HG03095 (cell line): ENCODE data around the gene TYROBP.
A peak's percentile ranks its signal among the peaks of the same experiment; 100 is the strongest.
"Not testable (repeated sequence)": the region's sequence is repeated elsewhere in the genome, so short reads cannot be mapped to it uniquely, and the experiment has no call there.

Experiments
- ATAC-seq: cut with Tn5 transposase; IDR thresholded peaks from one replicate; pipeline ENCODE4 v1.9.1; 2021; ENCODE audit warnings: moderate library complexity; ENCODE audit not compliant: unreplicated experiment

Gene TYROBP

DNA sequence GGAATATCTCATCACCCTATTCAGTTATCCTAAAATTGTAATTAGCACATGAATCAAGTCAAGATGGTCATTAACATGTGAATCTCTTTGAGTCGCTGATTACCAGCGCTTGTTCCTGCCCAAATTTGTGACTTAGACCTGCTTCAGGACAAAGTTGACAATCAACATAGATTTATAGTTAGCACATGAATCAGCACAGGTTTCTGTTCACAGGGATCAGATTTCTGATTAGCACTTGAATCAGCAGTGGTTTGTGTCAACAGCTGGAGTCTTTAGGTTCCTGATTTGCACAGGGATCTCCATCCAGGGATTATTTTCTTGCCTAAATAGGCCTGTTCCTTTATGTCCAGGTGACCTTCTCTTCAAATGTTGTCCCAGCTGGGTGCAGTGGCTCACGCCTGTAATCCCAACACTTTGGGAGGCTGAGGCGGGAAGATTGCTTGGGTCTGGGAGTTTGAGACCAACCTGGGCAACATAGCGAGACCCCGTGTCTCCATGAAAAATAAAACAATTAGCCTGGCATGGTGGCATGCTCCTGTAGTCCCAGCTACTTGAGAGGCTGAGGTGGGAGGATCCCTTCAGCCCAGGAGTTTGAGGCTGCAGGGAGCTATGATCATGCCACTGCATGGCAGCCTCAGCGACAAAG lies 24.3 kb upstream of the TYROBP start:
- no peak for ATAC-seq

DNA sequence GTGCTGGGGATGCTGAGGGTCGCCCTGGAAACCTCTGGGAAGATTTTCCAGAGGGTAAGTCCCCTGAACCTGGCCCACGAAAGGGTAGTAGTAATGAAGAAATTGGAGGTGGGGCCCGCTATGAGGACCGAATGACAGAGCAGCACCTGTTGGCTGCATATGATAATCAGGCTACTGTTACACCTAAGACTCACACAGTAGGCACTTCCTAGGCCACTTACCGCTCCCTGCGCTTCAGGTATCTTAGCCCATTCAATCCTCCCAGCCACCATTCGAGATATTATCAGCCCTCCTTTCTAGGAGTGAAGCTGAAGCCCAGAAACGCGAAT lies 23.7 kb upstream of the TYROBP start:
- ATAC-seq, result no peak

DNA sequence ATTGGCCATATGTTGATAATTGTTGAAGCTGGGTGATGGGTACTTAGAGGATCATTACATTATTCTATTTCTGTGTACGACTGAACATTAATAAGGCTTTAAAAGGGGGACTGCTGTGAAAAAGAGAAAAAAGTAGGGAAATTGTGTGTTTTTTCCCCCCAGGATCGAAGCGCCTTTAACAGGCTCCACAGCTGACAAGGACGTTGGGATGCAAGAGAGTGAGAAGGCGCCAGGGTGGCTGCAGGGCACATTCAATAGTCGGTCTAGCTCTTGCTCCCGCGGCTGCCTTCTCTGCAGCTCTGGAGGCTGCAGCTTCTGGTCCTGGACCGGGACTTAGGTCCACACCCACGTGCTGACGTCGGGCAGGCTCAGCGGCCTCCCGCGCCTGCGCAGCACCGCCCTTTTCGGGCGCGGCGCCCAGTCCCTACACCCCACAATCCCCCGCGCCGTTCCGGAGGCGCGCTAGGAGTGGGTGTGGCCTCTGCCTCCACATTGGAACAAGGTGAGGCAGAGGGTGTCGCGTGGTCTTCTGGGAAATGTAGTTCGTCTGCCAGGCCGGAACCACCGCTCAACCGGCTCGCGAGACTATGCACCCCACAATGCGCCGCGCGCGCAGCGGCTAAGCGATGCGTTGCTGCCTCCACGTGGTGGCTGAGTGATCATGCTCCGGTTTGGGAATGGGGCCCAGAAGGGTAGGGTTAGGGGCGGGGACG lies 23.2 kb upstream of the TYROBP start:
- peak; percentile 94 for ATAC-seq

DNA sequence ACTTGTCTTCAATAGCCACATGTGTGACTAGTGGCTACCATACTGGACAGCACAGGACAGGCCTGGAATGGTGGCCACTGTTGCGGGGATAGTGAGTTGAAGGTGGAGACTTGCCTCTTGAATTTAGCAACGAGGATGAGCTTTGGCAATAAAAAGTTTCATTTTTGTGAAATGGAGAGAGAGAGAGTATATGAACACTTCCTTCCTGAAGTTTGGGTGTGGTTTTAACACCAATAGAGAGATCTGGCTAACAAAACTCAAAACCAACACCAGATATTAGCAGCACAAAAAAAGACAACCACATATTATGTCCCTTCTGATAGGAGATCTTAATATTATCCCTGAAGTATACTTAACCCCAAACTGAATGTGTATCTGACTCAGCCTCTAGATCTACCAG lies 21.8 kb upstream of the TYROBP start:
- ATAC-seq, result no peak

DNA sequence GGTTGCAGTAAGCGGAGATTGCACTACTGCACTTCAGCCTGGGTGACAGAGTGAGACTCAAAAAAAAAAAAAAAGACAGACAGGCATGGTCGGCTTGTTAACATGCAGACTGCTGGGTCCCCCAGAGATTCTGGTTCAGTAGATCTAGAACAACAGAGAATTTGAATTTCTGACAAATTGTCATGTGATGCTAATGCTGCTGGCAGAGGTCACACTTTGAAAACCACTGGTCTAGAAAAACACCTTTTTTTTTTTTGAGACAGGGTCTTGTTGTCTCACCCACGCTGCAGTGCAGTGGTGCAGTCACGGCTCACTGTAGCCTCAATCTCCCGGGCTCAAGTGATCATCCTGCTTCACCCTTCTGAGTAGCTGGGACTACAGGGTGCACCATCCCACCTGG lies 20.4 kb upstream of the TYROBP start:
- no peak for ATAC-seq

DNA sequence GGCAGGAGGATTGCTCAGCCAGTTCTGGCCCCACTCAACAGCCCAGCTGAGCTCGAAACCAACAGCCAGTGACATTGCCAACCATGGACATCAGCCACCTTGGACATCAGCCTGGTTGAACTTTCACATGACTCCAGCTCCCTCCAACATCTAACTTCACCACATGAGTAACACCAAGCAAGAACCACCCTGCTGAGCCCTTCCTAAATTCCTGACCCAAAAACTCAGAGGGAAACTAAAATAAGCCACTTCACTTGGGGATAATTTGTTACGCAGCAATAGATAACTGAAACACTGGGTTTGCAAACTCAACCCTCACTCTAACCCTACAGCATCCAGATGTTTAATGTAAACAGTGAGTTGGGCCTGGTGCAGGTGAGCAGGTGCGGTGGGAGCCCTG lies 17.4 kb upstream of the TYROBP start:
- ATAC-seq, result no peak

DNA sequence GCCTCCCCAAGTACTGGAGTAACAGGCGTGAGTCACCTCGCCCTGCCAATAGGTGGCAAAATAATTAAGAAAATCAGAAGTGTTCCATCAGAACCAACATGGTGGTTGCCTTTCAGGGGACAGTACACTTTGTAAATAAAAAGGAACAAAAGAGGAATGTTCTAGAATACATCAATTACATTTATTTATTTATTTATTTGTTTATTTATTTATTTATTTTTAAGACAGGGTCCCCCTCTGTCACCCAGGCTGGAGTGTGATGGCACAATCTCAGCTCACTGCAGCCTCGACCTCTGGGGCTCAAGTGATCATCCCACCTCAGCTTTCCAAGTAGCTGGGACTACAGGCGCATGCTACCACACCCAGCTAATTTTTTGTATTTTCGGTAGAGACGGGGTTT lies 12.9 kb upstream of the TYROBP start:
- no peak for ATAC-seq

DNA sequence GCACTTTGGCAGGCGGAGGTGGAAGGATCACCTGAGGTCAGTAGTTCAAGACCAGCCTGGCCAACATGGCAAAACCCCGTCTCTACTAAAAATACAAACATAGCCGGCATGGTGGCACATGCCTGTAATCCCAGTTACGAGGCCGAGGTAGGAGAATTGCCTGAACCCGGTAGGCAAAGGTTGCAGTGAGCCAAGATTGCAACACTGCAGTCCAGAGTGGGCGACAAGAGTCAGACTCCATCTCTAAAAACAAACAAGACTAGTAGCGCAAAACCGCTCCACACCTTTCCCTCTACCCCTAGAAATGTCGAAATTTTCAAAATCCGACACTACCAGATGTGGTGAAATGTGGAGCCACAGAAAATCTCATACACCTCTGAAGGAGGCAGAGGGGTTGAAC lies 11.2 kb upstream of the TYROBP start:
- ATAC-seq, result no peak

DNA sequence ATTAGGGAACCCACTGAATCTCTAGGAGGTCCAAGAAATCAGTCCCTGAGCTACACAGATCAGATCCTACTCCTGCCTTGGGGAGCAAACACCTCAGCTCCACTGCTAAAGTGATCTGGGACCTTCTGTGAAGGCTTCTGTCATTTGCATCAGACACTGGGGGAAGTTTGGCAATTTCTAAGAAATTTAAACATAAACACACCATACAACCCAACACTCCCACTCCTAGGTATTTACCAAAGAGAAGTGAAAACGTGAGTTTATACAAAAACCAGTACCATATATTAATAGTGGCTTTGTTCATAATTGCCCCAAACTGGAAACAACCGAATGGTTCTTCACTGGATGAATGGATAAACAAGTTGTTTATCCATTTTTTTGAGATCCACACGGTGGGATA lies 7.3 kb upstream of the TYROBP start:
- no peak for ATAC-seq

DNA sequence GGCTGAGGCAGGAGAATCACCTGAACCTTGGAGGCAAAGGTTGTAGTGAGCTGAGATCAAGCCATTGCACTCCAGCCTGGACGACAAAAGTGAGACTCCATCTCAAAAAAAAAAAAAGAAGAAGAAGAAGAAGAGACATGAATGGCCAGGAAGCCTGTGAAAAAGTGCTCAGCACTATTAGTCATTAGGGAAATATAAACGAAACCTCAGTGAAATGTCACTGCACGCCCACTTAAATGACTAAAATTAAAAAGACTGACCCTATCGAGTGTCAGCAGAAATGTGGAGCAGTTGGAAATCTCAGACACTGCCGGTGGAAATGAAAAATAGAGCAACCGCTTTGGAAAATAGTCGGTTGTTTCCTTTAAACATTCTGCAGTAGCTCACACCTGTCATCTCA lies 5.5 kb upstream of the TYROBP start:
- ATAC-seq, result no peak

DNA sequence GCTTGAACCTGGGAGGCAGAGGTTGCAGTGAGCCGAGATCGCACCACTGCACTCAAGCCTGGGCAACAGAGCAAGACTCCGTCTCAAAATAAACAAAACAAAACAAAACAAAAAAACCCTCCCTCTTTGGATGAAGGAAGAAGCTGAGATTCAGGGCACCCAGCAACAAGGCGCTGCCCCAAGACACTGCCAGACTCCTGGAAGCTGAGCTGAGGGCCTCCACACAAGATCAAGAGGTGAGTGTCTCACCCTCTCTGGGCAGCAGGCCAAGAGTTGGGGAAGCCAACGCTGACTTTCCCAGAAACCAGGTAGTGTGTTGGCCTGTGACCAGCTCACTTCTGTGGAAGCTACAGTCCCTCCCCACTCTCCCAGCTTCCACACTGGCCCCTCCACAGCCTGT lies 3.7 kb upstream of the TYROBP start:
- ATAC-seq, result no peak

DNA sequence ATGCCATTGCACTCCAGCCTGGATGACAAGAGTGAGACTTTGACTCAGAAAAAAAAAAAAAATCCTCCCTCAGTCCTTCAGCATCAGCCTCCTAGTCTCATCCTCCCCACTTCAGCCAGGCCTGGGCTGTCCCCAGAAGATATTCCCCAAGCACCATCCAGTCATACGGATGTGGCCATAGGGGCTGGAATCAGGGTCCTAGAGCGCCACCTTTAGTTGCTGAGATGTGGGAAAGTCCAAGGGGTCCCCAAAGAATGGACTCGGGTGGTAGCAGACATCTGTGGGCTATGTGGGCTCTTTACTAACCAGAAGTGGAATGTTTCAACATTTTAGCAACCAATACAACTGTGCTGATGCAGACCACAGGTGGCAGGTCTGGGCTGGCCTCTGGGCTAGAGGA lies 3.1 kb upstream of the TYROBP start:
- no peak for ATAC-seq

DNA sequence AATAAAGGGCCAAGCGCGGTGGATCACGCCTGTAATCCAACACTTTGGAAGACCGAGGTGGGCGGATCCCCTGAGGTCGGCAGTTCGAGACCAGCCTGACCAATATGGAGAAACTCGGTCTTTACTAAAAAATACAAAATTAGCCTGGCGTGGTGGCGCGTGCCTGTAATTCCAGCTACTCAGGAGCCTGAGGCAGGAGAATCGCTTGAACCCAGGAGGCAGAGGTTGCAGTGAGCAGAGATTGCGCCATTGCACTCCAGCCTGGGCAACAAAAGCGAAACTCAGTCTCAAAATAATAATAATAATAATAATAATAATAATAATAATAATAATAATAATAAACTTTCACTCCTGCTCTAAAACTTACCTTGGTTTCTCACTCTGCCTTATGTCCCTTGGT lies 2.3 kb upstream of the TYROBP start:
- ATAC-seq, result not testable (repeated sequence)

DNA sequence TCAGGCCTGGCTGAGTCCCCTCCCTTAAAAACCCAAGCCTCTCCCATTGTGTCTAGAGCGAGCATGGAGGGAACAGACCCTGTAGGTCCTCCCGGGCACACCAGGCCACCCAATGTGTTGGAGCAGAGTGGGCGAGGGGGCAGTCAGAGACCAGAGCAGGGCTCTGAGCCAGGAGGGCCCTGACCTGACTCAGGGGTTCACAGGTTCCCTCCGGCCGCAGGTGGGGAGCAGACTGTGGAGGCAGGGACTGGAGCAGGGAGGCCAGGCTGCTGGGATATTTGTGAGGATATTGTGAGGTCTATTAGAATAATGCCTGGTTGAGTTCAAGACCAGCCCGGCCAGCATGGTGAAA lies 1.6 kb upstream of the TYROBP start:
- ATAC-seq, result no peak

DNA sequence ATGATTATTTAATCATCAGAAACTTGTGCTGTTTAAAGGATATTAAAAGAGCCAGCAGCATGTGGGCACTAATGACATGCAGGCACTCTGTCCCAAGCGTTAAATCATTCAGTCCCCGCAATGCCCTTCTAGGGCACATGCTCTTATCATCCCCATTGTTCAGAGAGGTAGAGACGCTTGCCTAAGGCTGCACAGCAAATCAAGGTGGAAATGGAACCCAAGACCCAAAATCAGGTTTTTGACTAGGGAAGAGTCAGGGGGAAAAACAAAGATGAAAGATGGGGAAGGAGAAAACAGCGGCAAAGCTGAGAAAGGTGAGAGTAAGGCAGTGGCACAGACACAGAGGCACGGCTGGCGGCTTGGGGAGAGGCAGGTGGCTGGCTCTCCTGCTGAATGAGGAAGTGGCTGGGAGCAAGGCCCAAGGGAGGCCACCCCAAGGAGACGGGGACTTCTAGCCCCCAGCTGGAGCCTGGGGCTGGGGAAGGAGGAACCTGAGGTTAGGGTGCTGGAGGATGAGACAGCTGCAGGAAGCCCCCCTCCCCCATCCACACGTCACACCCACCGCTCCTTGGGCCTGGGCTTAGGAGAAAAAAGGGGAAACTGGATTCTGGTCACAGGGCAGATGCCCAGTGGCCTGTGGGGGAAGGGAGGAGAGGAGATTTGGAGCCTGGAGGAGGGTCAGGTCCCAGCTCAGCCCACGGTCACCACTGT lies 1.0 kb upstream of the TYROBP start:
- ATAC-seq, result peak; percentile 44

DNA sequence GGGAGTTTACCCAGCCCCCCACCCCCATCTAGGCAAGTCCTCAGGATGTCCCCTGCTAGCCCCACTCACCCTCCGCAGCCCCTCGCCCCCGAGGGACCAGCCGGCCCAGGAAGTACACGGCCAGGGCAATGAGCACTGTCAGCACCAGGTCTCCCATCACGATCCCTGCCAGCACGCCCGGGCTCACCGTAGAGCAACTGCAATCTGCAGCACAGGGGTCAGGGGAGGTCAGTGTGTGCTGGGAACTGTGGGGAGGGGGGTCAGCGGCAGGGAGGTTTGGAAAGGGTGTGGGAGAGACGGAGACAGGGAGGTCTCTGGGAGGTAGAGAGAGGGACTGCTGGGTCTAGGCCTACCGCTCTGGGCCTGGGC lies 734 bp downstream of the TYROBP start:
- ATAC-seq, result no peak

DNA sequence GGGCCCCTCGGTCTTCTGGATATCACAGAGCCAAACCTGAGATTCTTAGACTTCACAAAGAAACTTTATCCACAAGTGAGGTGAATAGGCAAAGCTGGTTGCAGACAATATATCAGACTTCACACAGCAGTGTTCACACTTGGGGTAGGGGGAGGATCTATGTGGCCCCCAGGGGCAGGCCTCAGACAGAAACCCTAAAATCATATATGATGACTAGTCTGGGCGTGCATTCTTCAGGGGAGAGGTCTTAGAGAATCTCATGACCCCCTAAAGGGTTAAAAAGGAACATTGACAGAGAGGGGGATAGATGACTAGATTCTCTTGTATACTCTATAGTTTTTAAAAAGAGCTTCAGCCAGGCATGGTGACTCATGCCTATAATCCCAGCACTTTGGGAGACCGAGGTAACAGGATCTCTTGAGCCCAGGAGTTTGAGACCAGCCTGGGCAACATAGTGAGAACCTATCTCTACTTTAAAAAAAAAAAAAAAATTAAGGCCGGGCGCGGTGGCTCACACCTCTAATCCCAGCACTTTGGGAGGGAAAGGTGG lies 2.8 kb downstream of the TYROBP start:
- ATAC-seq, result no peak

DNA sequence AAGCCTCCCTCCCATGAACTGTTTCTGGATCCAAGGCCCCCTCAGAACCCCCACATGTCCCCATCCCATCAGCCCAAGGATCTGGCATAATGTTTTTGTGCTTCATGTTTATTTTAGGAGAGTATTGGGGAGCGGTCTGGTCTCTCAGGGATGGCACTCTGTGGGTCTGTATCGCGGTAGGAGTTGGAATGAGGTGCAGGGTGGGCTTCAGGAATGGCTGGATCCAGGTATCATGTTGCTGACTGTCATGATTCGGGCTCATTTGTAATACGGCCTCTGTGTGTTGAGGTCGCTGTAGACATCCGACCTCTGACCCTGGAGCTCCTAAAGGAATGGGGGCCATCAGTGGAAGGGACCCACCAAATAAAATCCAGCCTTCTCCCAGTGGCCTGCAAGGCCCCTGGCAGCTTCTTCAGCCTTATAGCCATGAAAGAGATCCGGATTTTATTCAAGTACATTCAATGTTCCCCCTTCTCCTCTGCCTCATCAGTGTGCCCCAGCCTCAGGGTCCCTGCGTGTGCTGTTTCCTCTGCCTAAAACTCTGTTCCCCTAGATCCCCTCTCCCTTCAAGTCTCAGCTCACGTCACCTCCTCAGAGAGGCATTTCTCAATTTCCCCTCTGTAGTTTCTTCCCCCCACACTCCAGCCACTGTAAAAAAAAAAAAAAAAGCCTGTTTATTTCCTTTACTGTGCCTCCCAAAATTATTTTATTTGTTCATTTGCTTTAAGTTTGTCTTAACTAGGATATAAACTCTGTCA lies 3.6 kb downstream of the TYROBP start:
- no peak for ATAC-seq

DNA sequence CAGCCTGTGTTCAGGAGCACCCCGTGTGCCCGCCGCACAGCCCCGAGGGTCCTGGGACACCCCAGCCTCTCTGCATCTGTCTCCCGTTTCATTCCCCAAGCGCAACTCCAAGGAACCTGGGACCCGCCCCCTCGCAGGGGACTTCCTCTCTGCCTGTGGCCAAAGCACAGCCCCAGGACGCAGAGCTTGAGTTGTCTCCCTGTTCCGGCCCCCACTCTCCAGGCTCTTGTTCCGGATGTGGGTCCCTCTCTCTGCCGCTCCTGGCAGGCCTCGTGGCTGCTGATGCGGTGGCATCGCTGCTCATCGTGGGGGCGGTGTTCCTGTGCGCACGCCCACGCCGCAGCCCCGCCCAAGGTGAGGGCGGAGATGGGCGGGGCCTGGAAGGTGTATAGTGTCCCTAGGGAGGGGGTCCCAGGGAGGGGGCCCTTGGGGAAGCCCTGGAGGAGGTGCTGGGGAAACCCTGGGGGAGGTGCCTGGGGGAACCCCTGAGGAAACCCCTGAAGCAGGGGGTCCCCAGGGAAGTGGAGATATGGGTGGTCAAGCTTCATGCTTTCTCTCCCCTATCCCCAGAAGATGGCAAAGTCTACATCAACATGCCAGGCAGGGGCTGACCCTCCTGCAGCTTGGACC lies 4.4 kb downstream of the TYROBP start:
- peak; percentile 38 for ATAC-seq

DNA sequence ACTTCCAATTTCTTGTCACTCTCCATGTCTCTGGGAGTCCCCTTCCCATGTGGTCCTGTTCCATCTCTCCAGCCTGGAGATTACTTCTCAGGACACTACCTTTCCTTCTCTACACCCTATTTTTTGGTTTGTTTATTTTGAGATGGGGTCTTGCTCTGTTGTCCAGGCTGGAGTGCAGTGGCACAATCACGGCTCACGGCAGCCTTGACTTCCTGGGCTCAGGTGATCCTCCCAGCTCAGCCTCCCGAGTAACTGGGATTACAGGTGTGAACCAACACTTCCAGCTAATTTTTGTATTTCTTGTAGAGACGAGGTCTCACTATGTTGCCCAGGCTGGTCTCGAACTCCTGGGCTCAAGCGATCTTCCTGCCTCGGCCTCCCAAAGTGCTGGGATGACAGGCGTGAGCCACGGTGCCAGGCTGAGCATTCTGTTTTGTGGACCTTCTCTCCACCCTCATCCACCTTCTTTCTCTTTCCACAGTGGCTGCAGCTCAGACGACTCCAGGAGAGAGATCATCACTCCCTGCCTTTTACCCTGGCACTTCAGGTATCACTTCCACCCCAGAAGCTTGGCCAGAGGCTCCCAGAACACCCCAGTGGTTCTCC lies 5.1 kb downstream of the TYROBP start:
- no peak for ATAC-seq
